Posterior cingulate gyrus (tissue), 11 donors: ENCODE measurements around the gene USPL1.

Source experiments
- DNase-seq, 10 donors: peaks; one replicate each; pipeline versions ENCODE4 v3.0.0 to v3.0.0-alpha.2; 2020 to 2021; ENCODE audit warnings: mixed read lengths in 3 of 10
- intact Hi-C: fragments of 100-400 bp; cut with DNase I; formaldehyde crosslinking; loops from one replicate; pipeline ENCODE4 v1.15.1; 2023

The USPL1 gene

GRCh38 chr13:30652746-30653386 lies 35.1 kb downstream of the USPL1 start:
- DNase-seq, result no peak
- intact Hi-C loops, result no loop called here

- intact Hi-C loops, result no loop called here
Measured at GRCh38 chr13:30654430-30654829, 36.7 kb downstream of the USPL1 start.

DNA sequence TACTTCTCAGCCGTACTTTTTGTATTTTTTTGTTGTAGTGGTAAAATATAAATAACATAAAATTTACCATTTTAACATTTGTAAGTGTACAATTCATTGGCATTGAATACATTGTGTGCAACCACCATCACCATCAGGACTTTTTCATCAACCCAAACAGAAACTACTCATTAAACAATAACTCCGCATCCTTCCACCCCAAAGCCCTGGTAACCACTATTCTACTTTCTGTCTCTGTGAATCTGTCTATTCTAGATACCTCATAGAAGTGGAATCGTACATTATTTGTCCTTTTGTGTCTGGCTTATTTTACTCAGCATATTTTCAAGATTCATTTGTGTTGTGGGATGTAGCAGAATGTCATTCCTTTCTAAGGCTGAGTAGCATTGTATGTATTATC lies 38.5 kb downstream of the USPL1 start:
- DNase-seq, result no peak
- intact Hi-C loops, result no loop called here

More at GRCh38 chr13:30654430-30654829, 36.7 kb downstream of the USPL1 start:
- no peak for DNase-seq

- intact Hi-C loops, result no loop called here
- peak in 1 of 10 donors; percentile 79 for DNase-seq
Measured at GRCh38 chr13:30659980-30660379, 42.3 kb downstream of the USPL1 start.

GRCh38 chr13:30660796-30661195 lies 43.1 kb downstream of the USPL1 start:
- intact Hi-C loops, result no loop called here
- DNase-seq, result no peak

GRCh38 chr13:30664689-30665275 lies 47.1 kb downstream of the USPL1 start:
- DNase-seq, result no peak
- intact Hi-C loops, result no loop called here

DNA sequence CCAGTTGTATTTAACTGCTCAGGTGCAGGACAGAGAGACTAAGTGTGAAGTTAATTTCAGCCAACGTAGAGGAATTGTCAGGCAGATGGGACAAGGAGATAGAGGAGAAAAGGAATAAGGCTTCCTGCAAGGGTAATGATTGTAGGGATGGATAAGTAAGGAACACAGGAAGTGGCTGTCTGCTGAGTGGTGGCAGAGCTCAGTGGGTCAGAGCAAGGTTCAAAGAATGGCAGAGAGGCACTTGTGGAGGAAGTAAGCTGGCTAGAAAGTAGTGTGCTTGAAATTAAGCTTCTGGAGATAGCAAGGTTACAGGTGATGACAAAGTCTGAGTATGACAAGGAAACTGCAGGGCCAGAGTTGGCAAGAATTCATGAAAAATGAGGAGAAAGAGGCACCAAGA lies 47.9 kb downstream of the USPL1 start:
- DNase-seq, result no peak
- intact Hi-C loops, result no loop called here

GRCh38 chr13:30666113-30666512 lies 48.4 kb downstream of the USPL1 start:
- intact Hi-C loops, result no loop called here

DNA sequence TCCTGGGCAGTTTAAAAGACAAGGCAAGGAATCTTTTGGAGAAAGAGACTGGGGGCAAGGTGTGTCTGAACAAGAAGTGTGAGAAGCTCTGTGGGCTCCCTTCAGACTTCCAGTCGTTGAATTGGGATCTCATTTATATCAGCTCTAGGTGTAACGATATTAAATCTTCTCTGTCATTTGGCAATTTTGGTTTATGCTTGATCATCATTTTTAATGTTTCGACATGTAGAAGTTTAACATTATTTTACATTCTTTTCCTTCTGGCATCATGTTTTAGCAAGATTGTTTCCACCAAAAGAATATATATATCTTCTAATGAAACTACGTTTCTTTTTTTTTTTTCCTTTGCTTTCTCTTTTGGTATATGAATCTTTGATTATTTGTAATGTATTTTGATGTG lies 49.3 kb downstream of the USPL1 start:
- no peak for DNase-seq
- intact Hi-C loops, result no loop called here

More at GRCh38 chr13:30666113-30666512, 48.4 kb downstream of the USPL1 start:
- no peak for DNase-seq

GRCh38 chr13:30668312-30668711 lies 50.6 kb downstream of the USPL1 start:
- no peak for DNase-seq
- intact Hi-C loops, result no loop called here

DNA sequence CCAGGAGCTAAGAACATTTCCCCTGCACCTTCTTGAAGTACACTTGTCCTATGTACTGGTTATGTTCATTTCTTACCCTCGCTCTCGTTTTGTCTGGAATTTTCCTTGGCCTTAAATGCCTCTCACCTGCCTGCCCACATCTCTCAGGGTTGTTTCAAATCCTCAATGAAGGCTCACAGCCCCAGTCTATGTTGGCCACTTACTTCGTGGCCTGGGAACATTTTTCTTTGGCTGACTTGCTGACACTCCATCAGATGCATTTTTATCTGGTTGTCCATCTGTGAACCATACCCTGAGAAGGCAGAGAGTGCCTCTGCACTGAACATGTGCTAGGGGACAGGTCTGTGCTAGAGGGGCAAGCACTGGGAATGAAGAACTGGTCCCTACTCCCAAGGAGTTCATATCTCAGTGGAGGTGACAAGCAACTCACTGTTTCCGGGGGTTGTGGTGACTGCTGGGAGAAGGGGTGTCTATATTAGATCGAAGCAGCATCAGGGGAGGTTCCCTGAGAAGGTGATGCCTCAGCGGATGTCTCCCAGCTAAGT lies 53.6 kb downstream of the USPL1 start:
- intact Hi-C loops, result loop anchor here (10.0 kb wide), 3 partner anchors 193 to 537 kb away; partner anchors contain the start of gene HMGB1
- DNase-seq, result no peak

GRCh38 chr13:30673669-30674521 lies 56.2 kb downstream of the USPL1 start:
- DNase-seq, result peak; percentile 77 to 98 (median 86)
- intact Hi-C loops, result loop anchor here (2.0 to 10.0 kb wide), 4 partner anchors 57 to 539 kb away; partner anchors contain the start of genes HMGB1 and USPL1

- DNase-seq, result no peak
- intact Hi-C loops, result loop anchor here (1.0 to 10.0 kb wide), 5 partner anchors 59 to 541 kb away; partner anchors contain the start of genes HMGB1 and USPL1
Measured at GRCh38 chr13:30675717-30676116, 58.0 kb downstream of the USPL1 start.

DNA sequence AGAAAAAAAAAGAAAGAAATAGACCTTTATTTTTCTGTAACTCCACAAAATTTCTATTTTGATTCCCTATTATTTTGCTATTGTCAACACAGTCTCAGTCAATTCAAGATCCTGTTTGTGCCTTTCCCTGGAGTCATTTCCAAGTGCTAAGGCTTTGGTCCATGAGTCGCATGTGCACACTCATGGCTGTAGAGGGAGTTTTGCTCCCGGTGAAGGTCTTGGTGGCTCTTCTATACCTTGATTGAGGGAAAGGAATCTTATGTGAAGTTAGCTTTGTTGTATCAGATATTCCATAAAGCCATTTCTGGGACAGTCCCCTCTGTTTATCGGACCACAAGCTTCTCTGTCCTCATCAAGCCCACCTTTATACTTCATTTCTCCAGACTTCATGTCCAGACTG lies 59.0 kb downstream of the USPL1 start:
- no peak for DNase-seq
- intact Hi-C loops, result loop anchor here (10.0 kb wide), 3 partner anchors 188 to 542 kb away; partner anchors contain the start of gene HMGB1

DNA sequence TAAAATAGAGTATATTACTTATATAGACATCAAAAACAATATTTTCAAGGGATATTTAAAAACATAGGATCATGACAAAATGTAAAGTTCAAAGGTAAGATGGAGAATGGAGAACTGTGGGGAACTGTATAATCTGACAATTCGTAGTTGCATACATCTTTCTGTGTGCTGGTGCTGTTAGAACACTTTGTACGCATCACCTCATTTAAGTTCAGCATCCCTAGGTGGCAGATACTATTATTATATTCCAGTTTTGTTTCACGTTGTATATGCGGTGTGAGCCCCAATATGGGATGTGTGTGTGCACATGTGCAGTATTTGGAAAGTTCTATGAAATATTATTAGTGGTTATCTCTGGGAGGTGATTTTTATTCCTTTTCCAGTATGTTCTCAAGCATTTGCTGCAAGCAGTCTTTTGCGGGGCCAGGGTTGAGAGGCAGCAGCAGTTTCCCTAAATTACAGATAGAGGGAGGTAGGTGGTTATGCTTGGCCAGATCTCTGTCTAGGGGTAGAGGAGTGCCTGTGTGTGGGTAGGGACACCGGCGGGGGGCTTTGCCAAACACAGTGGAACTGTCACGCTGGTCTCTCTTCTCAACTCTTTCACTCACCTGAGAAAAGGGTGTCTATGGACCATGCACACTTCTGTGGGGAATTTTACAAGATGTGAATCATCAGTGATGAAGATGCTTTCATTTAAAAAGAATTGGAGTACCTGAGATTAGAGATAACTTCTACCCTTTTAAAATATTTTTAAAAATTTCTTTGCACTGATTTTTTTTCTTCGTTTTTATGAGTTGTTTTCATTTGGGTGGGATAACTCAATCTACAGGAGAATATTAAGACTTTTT lies 62.0 kb downstream of the USPL1 start:
- intact Hi-C loops, result loop anchor here (10.0 kb wide), 3 partner anchors 185 to 545 kb away; partner anchors contain the start of gene HMGB1
- DNase-seq, result peak in 6 of 10 donors; percentile 12 to 88 (median 54)

- intact Hi-C loops, result no loop called here
Measured at GRCh38 chr13:30681843-30682242, 64.1 kb downstream of the USPL1 start.

DNA sequence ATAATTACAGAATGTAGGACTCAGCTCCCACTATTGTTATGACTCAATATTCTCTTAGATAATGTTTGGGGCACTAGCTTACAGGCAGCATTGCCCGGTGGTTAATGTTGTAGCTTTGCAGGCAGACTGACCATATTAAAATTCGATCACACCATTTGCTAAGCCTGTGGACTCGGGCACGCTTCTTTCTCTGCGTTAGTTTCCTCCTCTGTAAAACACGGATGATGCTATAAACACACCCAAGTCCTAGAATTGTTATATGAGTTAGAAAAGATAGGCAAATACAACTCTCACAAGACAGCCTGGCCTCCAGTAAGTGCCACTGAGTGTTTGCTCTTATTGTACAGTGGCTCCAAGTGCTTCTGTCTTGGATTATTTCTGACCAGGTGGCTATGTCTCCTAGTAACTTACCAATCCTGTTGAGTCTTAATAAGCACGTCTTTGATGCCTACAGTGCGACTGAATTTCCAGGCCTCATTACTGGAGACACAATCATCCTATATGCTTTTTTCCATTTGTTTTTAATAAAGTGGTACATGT lies 67.7 kb downstream of the USPL1 start:
- DNase-seq, result no peak
- intact Hi-C loops, result no loop called here

More at GRCh38 chr13:30681843-30682242, 64.1 kb downstream of the USPL1 start:
- DNase-seq, result no peak

DNA sequence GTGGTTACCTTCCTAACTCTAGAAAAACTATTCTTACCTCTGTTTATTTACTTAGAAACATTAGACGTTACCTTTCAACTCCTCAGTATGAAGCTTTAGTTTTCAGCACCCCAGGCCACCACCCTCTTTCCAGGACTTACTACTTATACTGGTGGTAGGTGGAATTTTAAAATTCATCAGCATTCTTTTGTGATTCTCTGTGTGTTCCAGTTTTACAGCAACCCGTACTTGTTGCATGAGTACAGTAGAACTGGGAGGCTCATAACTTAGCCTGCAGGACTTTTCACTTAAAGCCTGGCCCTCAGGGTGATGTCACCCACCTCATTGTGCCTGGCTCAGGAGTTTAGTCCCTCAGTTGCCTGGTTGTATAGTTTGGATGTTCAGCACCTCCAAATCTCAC lies 68.3 kb downstream of the USPL1 start:
- DNase-seq, result no peak
- intact Hi-C loops, result no loop called here

GRCh38 chr13:30687601-30688000 lies 69.9 kb downstream of the USPL1 start:
- intact Hi-C loops, result no loop called here
- no peak for DNase-seq
